H1 (cell line): ENCODE measurements around the gene SCP2. TPM values are rescaled to one million over a fixed set of nuclear protein-coding genes. Genes with fewer than 3 reads are reported as not detected.

Experiments
- CTCF ChIA-PET: fragments of 300-600 bp; sonication (Branson Sonifier 250); formaldehyde crosslinking; loops from one replicate; lab custom pipeline; 2021; ENCODE audit not compliant: partially characterized antibody; lab: Charles Lee
- POLR2A ChIA-PET: fragments of 300-600 bp; sonication (Branson Sonifier 250); formaldehyde crosslinking; loops from one replicate; lab custom pipeline; 2021; ENCODE audit warnings: inconsistent platforms; ENCODE audit not compliant: partially characterized antibody; lab: Charles Lee
- DNase-seq, 2 experiments: peaks; one replicate each; pipeline versions ENCODE4 v3.0.0 to v3.0.0-alpha.2; 2010 to 2022; ENCODE audit warnings: low spot score in 2 of 2, low read depth in 1 of 2, mixed read lengths in 1 of 2
- FAIRE-seq: peaks from 2 replicates; lab custom pipeline; 2011; peaks lifted over from hg19 to GRCh38; lab: Jason Lieb, UNC
- H2AFZ ChIP-seq: 2 replicates; pipeline ENCODE4 v1.8.1; 2012; ENCODE audit warnings: low read length, inconsistent platforms
- H2AK5ac ChIP-seq: 2 replicates; pipeline ENCODE4 v1.6.1; 2013; ENCODE audit warnings: low read depth, low read length
- H2BK120ac ChIP-seq: replicated peaks from 2 replicates; pipeline ENCODE3; 2013; ENCODE audit warnings: low read depth, low read length, inconsistent platforms
- H2BK12ac ChIP-seq: 2 replicates; pipeline ENCODE4 v1.6.1; 2013; ENCODE audit warnings: low read depth, low read length
- H2BK15ac ChIP-seq: 2 replicates; pipeline ENCODE4 v1.6.1; 2013; ENCODE audit warnings: low read length
- H2BK20ac ChIP-seq: 2 replicates; pipeline ENCODE4 v1.6.1; 2013; ENCODE audit warnings: low read length
- H2BK5ac ChIP-seq: 2 replicates; pipeline ENCODE4 v1.6.1; 2013; ENCODE audit warnings: low read depth, low read length
- H3K14ac ChIP-seq: 2 replicates; pipeline ENCODE4 v1.6.1; 2013; ENCODE audit warnings: inconsistent platforms; ENCODE audit not compliant: insufficient read length
- H3K18ac ChIP-seq: 2 replicates; pipeline ENCODE4 v1.6.1; 2013; ENCODE audit warnings: low read length; ENCODE audit errors: extremely low read depth
- H3K23ac ChIP-seq: 2 replicates; pipeline ENCODE4 v1.6.1; 2013; ENCODE audit warnings: inconsistent platforms; ENCODE audit not compliant: insufficient read length
- H3K23me2 ChIP-seq: 2 replicates; pipeline ENCODE4 v1.6.1; 2013; ENCODE audit warnings: low read depth, low read length
- H3K27ac ChIP-seq: 2 replicates; pipeline ENCODE4 v1.6.1; 2011; ENCODE audit warnings: low read depth, low read length, inconsistent platforms
- H3K27me3 ChIP-seq, 4 experiments: replicated peaks in 1 of 4; 1 replicate in 1 of 4; 2 replicates in 3 of 4; pipeline versions ENCODE4 v1.6.1 to v1.8.1; 2011 to 2013; ENCODE audit warnings: low read length in 3 of 4, mild to moderate bottlenecking in 3 of 4, inconsistent platforms in 2 of 4, mixed read lengths in 2 of 4, moderate library complexity in 1 of 4; ENCODE audit not compliant: control insufficient read depth in 3 of 4, insufficient read depth in 3 of 4; ENCODE audit errors: extremely low read depth in 1 of 4
- H3K36me3 ChIP-seq, 4 experiments: 2 replicates each; pipeline versions ENCODE4 v1.6.1 to v1.8.1; 2011 to 2013; ENCODE audit warnings: mild to moderate bottlenecking in 4 of 4, low read length in 3 of 4, moderate library complexity in 2 of 4, control low read depth in 1 of 4, inconsistent platforms in 1 of 4; ENCODE audit not compliant: insufficient read depth in 4 of 4, control insufficient read depth in 2 of 4
- H3K4ac ChIP-seq: replicated peaks from 2 replicates; pipeline ENCODE3; 2013; ENCODE audit warnings: low read length, low read depth, mixed read lengths, inconsistent platforms; ENCODE audit not compliant: insufficient read length
- H3K4me1 ChIP-seq, 4 experiments: replicated peaks in 1 of 4; 1 replicate in 1 of 4; 2 replicates in 3 of 4; pipeline versions ENCODE4 v1.6.1 to v1.8.1; 2011 to 2013; ENCODE audit warnings: low read length in 3 of 4, inconsistent platforms in 2 of 4, mixed read lengths in 1 of 4; ENCODE audit not compliant: insufficient read depth in 4 of 4, control insufficient read depth in 3 of 4
- H3K4me2 ChIP-seq, 2 experiments: 2 replicates each; pipeline versions ENCODE4 v1.6.1 to v1.8.1; 2011 to 2013; ENCODE audit warnings: low read depth in 2 of 2, low read length in 2 of 2, control low read depth in 1 of 2, inconsistent platforms in 1 of 2, mild to moderate bottlenecking in 1 of 2; ENCODE audit not compliant: insufficient read depth in 1 of 2
- H3K4me3 ChIP-seq, 4 experiments: fragments of 200-600, 300-600 bp in 1 of 4; sonication (generic), shearing (Covaris generic), sonication (Bioruptor Twin) in 1 of 4; 2 replicates each; pipeline versions ENCODE4 v1.5.1 to v1.8.1; 2011 to 2016; ENCODE audit warnings: low read length in 4 of 4, low read depth in 3 of 4, control low read depth in 2 of 4, inconsistent platforms in 2 of 4, mild to moderate bottlenecking in 2 of 4, mixed read lengths in 1 of 4, moderate library complexity in 1 of 4; ENCODE audit not compliant: insufficient read depth in 2 of 4; ENCODE audit errors: extremely low read depth in 1 of 4
- H3K56ac ChIP-seq: replicated peaks from 2 replicates; pipeline ENCODE3; 2013; ENCODE audit warnings: low read depth, mild to moderate bottlenecking, mixed read lengths, low read length, inconsistent platforms; ENCODE audit not compliant: insufficient read length
- H3K79me1 ChIP-seq: 2 replicates; pipeline ENCODE4 v1.6.1; 2013; ENCODE audit warnings: low read depth, low read length, control low read depth
- H3K79me2 ChIP-seq, 2 experiments: 2 replicates each; pipeline versions ENCODE4 v1.6.1 to v1.8.1; 2012 to 2013; ENCODE audit warnings: low read length in 2 of 2, mild to moderate bottlenecking in 2 of 2, inconsistent platforms in 1 of 2; ENCODE audit not compliant: insufficient read depth in 2 of 2, control insufficient read depth in 1 of 2
- H3K9ac ChIP-seq, 4 experiments: replicated peaks in 1 of 4; 1 replicate in 1 of 4; 2 replicates in 3 of 4; pipeline versions ENCODE4 v1.6.1 to v1.8.1; 2011 to 2013; ENCODE audit warnings: low read depth in 3 of 4, low read length in 3 of 4, control low read depth in 2 of 4, mild to moderate bottlenecking in 2 of 4, moderate library complexity in 2 of 4, inconsistent platforms in 1 of 4; ENCODE audit errors: extremely low read depth in 1 of 4
- H3K9me3 ChIP-seq, 2 experiments: 2 replicates each; pipeline versions ENCODE4 v1.6.1 to v1.8.1; 2012 to 2013; ENCODE audit warnings: mild to moderate bottlenecking in 2 of 2, moderate library complexity in 2 of 2, control low read depth in 1 of 2, inconsistent platforms in 1 of 2, low read depth in 1 of 2, low read length in 1 of 2, mixed read lengths in 1 of 2; ENCODE audit not compliant: insufficient read depth in 2 of 2
- H4K20me1 ChIP-seq, 2 experiments: replicated peaks in 1 of 2; 2 replicates each; pipeline versions ENCODE3 to v1.8.1; 2011 to 2013; ENCODE audit warnings: inconsistent platforms in 2 of 2, low read length in 2 of 2, mild to moderate bottlenecking in 1 of 2; ENCODE audit not compliant: insufficient read depth in 2 of 2, control insufficient read depth in 1 of 2
- H4K5ac ChIP-seq: 2 replicates; pipeline ENCODE4 v1.6.1; 2013; ENCODE audit warnings: low read length, low read depth, mixed read lengths, inconsistent platforms; ENCODE audit not compliant: insufficient read length
- H4K8ac ChIP-seq: 2 replicates; pipeline ENCODE4 v1.8.0; 2013; ENCODE audit warnings: mild to moderate bottlenecking, moderate library complexity, low read length, inconsistent platforms; ENCODE audit not compliant: insufficient read depth; ENCODE audit errors: extremely low read depth
- H4K91ac ChIP-seq: replicated peaks from 2 replicates; pipeline ENCODE3; 2013; ENCODE audit warnings: low read length, mixed read lengths, inconsistent platforms; ENCODE audit not compliant: insufficient read length
- E2F6 ChIP-seq: IDR thresholded peaks from 2 replicates; pipeline ENCODE4 v1.6.1; 2012; ENCODE audit warnings: inconsistent platforms
- EZH2 ChIP-seq: fragments of 200-600 bp; sonication (generic); IDR thresholded peaks from 2 replicates; pipeline ENCODE4 v1.7.1; 2012; ENCODE audit warnings: low read depth, mild to moderate bottlenecking, moderate library complexity, low read length, inconsistent platforms; ENCODE audit not compliant: severe bottlenecking
- JUND ChIP-seq: IDR thresholded peaks from 2 replicates; pipeline ENCODE4 v1.6.1; 2011; ENCODE audit warnings: mild to moderate bottlenecking, improper control_type of control experiment, low read length
- KDM4A ChIP-seq: IDR thresholded peaks from one replicate; pipeline ENCODE4 v1.7.1; 2012; ENCODE audit warnings: low read depth, mild to moderate bottlenecking, moderate library complexity, low read length, inconsistent platforms; ENCODE audit not compliant: severe bottlenecking
- NRF1 ChIP-seq: IDR thresholded peaks from 2 replicates; pipeline ENCODE4 v1.6.1; 2011; ENCODE audit warnings: mild to moderate bottlenecking, low read depth, low read length, improper control_type of control experiment
- TAF1 ChIP-seq: IDR thresholded peaks from 2 replicates; pipeline ENCODE4 v1.6.1; 2011; ENCODE audit warnings: mild to moderate bottlenecking, low read depth, low read length
- TBP ChIP-seq: IDR thresholded peaks from 2 replicates; pipeline ENCODE4 v1.6.1; 2011; ENCODE audit warnings: low read depth, low read length, improper control_type of control experiment
- WGBS, 2 experiments: shearing (Covaris generic) in 1 of 2; methylation state at CpG; one replicate each; pipeline versions ENCODE4 v1.1.6 to v1.1.7; 2013 to 2015; ENCODE audit warnings: low lambda C conversion rate in 2 of 2, mixed read lengths in 2 of 2, inconsistent platforms in 1 of 2, low coverage in 1 of 2, missing lambda C conversion rate in 1 of 2; ENCODE audit not compliant: insufficient replicate concordance in 2 of 2, insufficient coverage in 1 of 2, insufficient read length in 1 of 2; ENCODE audit errors: extremely low coverage in 1 of 2, missing lambda C conversion rate in 1 of 2; 5-methylcytosine and 5-hydroxymethylcytosine counted together
- polyA plus RNA-seq, 7 experiments: library from polyadenylated mRNA; depleted of rRNA in 3 of 7; stranded (reverse) in 5 of 7; unstranded in 2 of 7; fragments of >200 nt in 5 of 7; fragments of 200-250 nt in 2 of 7; gene quantifications; 1 replicate in 5 of 7; 2 replicates in 1 of 7; 4 replicates in 1 of 7; pipeline versions ENCODE4 v1.2.1 to v1.2.3, GENCODE V29; 2011 to 2013; ENCODE audit warnings: missing spikeins in 2 of 7, mixed read lengths in 2 of 7
- total RNA-seq: library from RNA; stranded (reverse); fragmentation: NEBNext Ultra II Directional; extraction: Animal tissue kit (Norgen Biotek cat#: 25700); gene quantifications from 2 replicates; pipeline ENCODE4 v1.2.1, GENCODE V29; 2021

Gene SCP2
- total and polyA plus RNA-seq, 2 of the 8 experiments (the other 6 are each of a cell fraction or from before 2014, with no cell fraction given): 20.9 to 54.3 TPM

- Histone ChIP-seq H4K5ac (no peak overlapping the region), H3K23me2 (peaks cover 2% of the 10 kb centered on the region; the same call in 1 of the 2 replicates), H4K20me1 (no peaks in the 10 kb centered on the region), H3K79me1 (no peaks in the 10 kb centered on the region), H3K36me3 (no peaks in the 10 kb centered on the region), H3K56ac (no peak overlapping the region), H3K18ac (no peak overlapping the region), H3K27ac (no peak overlapping the region), H3K27me3 (no peaks in the 10 kb centered on the region; a peak in 2 of 7 replicates), H3K4me1 (peaks cover 0 to 6% (median 0%) of the 10 kb centered on the region in 4 experiments; a peak in 2 of 7 replicates), H2BK20ac (no peak overlapping the region), H3K4me3 (no peak overlapping the region), H2AFZ (no peak overlapping the region), H3K9ac (no peak overlapping the region), H2BK15ac (no peak overlapping the region), H3K4ac (no peak overlapping the region), H4K8ac (no peak overlapping the region), H3K9me3 (no peaks in the 10 kb centered on the region), H2BK12ac (no peak overlapping the region), H3K4me2 (no peak overlapping the region), H3K23ac (no peak overlapping the region), H2BK120ac (no peak overlapping the region), H2AK5ac (no peak overlapping the region), H4K91ac (no peak overlapping the region), H3K14ac (no peak overlapping the region), H3K79me2 (no peaks in the 10 kb centered on the region), H2BK5ac (no peak overlapping the region)
- DNase-seq (no peak), FAIRE-seq (no peak)
- POLR2A ChIA-PET: no interaction called here
- WGBS, 2 experiments: 91% methylated on average over 1 of the region's 1 CpG; no CpG with 5 or more reads in 1 of the 2 experiments
- TF ChIP-seq E2F6: no peak
- TF ChIP-seq TBP: no peak
- TF ChIP-seq NRF1: no peak
- TF ChIP-seq JUND: no peak
- TF ChIP-seq EZH2: no peak
- TF ChIP-seq KDM4A: no peak
- TF ChIP-seq TAF1: no peak
- CTCF ChIA-PET: interaction anchor here (1.6 to 2.1 kb wide), 3 partner anchors 16 to 114 kb away, joined by 5 to 10 read pairs (median 5); no protein-coding TSS in a partner anchor
Observed at GRCh38 chr1:53071915-53072314, 144.8 kb downstream of the SCP2 start.
